Sigmoid colon (tissue), 4 donors: ENCODE data around the gene SESTD1.

Experiments
- CTCF ChIP-seq, 4 experiments: fragments of 450-650 bp in 3 of 4; fragments of 200-600 bp in 1 of 4; IDR thresholded peaks; one replicate each; pipeline ENCODE4 v1.5.1; 2016 to 2019; ENCODE audit warnings: antibody characterized with exemption in 4 of 4, mild to moderate bottlenecking in 3 of 4, moderate library complexity in 2 of 4
- EP300 ChIP-seq, 4 donors: sonication (generic); formaldehyde crosslinking; IDR thresholded peaks; one replicate each; pipeline ENCODE4 v1.6.1; 2017; ENCODE audit warnings: antibody characterized with exemption in 4 of 4
- POLR2A ChIP-seq, 2 donors: fragments of 450-650 bp; IDR thresholded peaks; one replicate each; pipeline ENCODE4 v1.6.1; 2016; ENCODE audit warnings: antibody characterized with exemption in 2 of 2, mild to moderate bottlenecking in 2 of 2, moderate library complexity in 2 of 2
- POLR2AphosphoS5 ChIP-seq, 4 donors: sonication (generic); formaldehyde crosslinking; IDR thresholded peaks; one replicate each; pipeline ENCODE4 v1.6.1; 2017; ENCODE audit warnings: antibody characterized with exemption in 4 of 4

GRCh38 chr2:179207047-179207446, 57.6 kb downstream of the SESTD1 start:
- TF ChIP-seq POLR2AphosphoS5 (IDR thresholded peaks at IDR 0.05) (no peak), CTCF (IDR thresholded peaks at IDR 0.05) (no peak), EP300 (IDR thresholded peaks at IDR 0.05) (no peak), POLR2A (IDR thresholded peaks at IDR 0.05) (no peak)
